GM18526 (cell line): ENCODE data around the gene AQP12B.

Experiments
- POLR2A ChIP-seq: IDR thresholded peaks from 3 replicates; pipeline ENCODE4 v1.6.1; 2011; ENCODE audit not compliant: insufficient read length; ENCODE audit errors: extremely low read depth

AQP12B gene

GRCh38 chr2:240642061-240642805 is 40.5 kb downstream of the AQP12B start:
- no peak for TF ChIP-seq POLR2A

GRCh38 chr2:240640939-240641338 is 41.7 kb downstream of the AQP12B start:
- no peak for TF ChIP-seq POLR2A

GRCh38 chr2:240639566-240639965 is 43.1 kb downstream of the AQP12B start:
- no peak for TF ChIP-seq POLR2A

- TF ChIP-seq POLR2A: no peak
Measured at GRCh38 chr2:240638512-240639160, 44.0 kb downstream of the AQP12B start.

GRCh38 chr2:240637901-240638345 is 44.8 kb downstream of the AQP12B start:
- no peak for TF ChIP-seq POLR2A

- TF ChIP-seq POLR2A: no peak
Measured at GRCh38 chr2:240637116-240637900, 45.4 kb downstream of the AQP12B start.

GRCh38 chr2:240636563-240637115 is 46.0 kb downstream of the AQP12B start:
- TF ChIP-seq POLR2A: no peak

GRCh38 chr2:240635998-240636547 is 46.6 kb downstream of the AQP12B start:
- TF ChIP-seq POLR2A: no peak

GRCh38 chr2:240635121-240635997 is 47.3 kb downstream of the AQP12B start:
- no peak for TF ChIP-seq POLR2A

GRCh38 chr2:240632306-240632721 is 50.4 kb downstream of the AQP12B start:
- TF ChIP-seq POLR2A: no peak

GRCh38 chr2:240631548-240632305 is 51.0 kb downstream of the AQP12B start:
- TF ChIP-seq POLR2A: no peak

- TF ChIP-seq POLR2A: no peak
Measured at GRCh38 chr2:240630771-240631547, 51.7 kb downstream of the AQP12B start.
